Stimulated activated CD8-positive, alpha-beta memory T cell treated with anti-CD3 and anti-CD28 coated beads, Interleukin-12 subunit alpha, Interleukin-12 subunit beta, amount 100 ng/mL, for 1 hour (primary cell): ENCODE data around the gene RPS6KB2.

Experiments
- DNase-seq: peaks from one replicate; pipeline ENCODE4 v3.0.0-alpha.2; 2020; ENCODE audit warnings: low read depth

Gene RPS6KB2

GRCh38 chr11:67429722-67430121, 1.4 kb downstream of the RPS6KB2 start:
- DNase-seq: no peak

- no peak for DNase-seq
Observed at GRCh38 chr11:67431346-67432249, 3.3 kb downstream of the RPS6KB2 start.

GRCh38 chr11:67432655-67433349, 4.5 kb downstream of the RPS6KB2 start:
- DNase-seq: no peak

- no peak for DNase-seq
Observed at GRCh38 chr11:67433536-67434394, 5.5 kb downstream of the RPS6KB2 start.

GRCh38 chr11:67434395-67434881, 6.1 kb downstream of the RPS6KB2 start:
- no peak for DNase-seq

- no peak for DNase-seq
Observed at GRCh38 chr11:67435031-67435726, 6.9 kb downstream of the RPS6KB2 start.

GRCh38 chr11:67435727-67436458, 7.6 kb downstream of the RPS6KB2 start:
- no peak for DNase-seq

- no peak for DNase-seq
Observed at GRCh38 chr11:67436459-67437081, 8.3 kb downstream of the RPS6KB2 start.

GRCh38 chr11:67437082-67437808, 9.0 kb downstream of the RPS6KB2 start, which contains the start of gene PTPRCAP:
TSS of gene PTPRCAP (minus strand) at chr11:67437682. CDS start at chr11:67437619, 63 bp downstream.
- DNase-seq: peak; percentile 62

- no peak for DNase-seq
Observed at GRCh38 chr11:67437809-67438157, 9.5 kb downstream of the RPS6KB2 start.

GRCh38 chr11:67438158-67438902, 10.0 kb downstream of the RPS6KB2 start:
- DNase-seq: peak; percentile 49

GRCh38 chr11:67439321-67440228, 11.3 kb downstream of the RPS6KB2 start:
- no peak for DNase-seq

- no peak for DNase-seq
Observed at GRCh38 chr11:67440229-67441097, 12.2 kb downstream of the RPS6KB2 start.

- no peak for DNase-seq
Observed at GRCh38 chr11:67441098-67441563, 12.8 kb downstream of the RPS6KB2 start.

- DNase-seq: no peak
Observed at GRCh38 chr11:67441731-67442351, 13.5 kb downstream of the RPS6KB2 start.
